Neural progenitor cell (in vitro differentiated cells): Measurements from ENCODE around the gene PCBP1. TPM values are rescaled to one million over a fixed set of nuclear protein-coding genes. Genes with fewer than 3 reads are reported as not detected.
A peak's percentile ranks its signal among the peaks of the same experiment; 100 is the strongest.

ENCODE experiments used
- DNase-seq: peaks from one replicate; pipeline ENCODE4 v3.0.0-alpha.2; 2016; ENCODE audit warnings: low spot score
- H2AFZ ChIP-seq: fragments of 200-600 bp; sonication (generic); replicated peaks from 2 replicates; pipeline ENCODE4 v1.6.1; 2016; ENCODE audit warnings: antibody characterized with exemption
- H3F3A ChIP-seq: fragments of 200-600 bp; sonication (generic); 2 replicates; pipeline ENCODE4 v1.6.1; 2016; ENCODE audit warnings: antibody characterized with exemption, low read depth
- H3K27ac ChIP-seq: fragments of 200-600 bp; sonication (generic); 2 replicates; pipeline ENCODE4 v1.5.1; 2016; ENCODE audit warnings: mild to moderate bottlenecking
- H3K27me3 ChIP-seq: fragments of 200-600 bp; sonication (generic); 2 replicates; pipeline ENCODE4 v1.6.1; 2016; ENCODE audit warnings: mild to moderate bottlenecking, moderate library complexity
- H3K36me3 ChIP-seq: fragments of 200-600 bp; sonication (generic); 2 replicates; pipeline ENCODE4 v1.5.1; 2016
- H3K4me1 ChIP-seq: fragments of 200-600 bp; sonication (generic); 2 replicates; pipeline ENCODE4 v1.6.1; 2016; ENCODE audit warnings: mixed run types
- H3K4me2 ChIP-seq: fragments of 200-600 bp; sonication (generic); 2 replicates; pipeline ENCODE4 v1.6.1; 2016
- H3K4me3 ChIP-seq: fragments of 200-600 bp; sonication (generic); 2 replicates; pipeline ENCODE4 v1.5.1; 2016
- H3K79me2 ChIP-seq: fragments of 200-600 bp; sonication (generic); 2 replicates; pipeline ENCODE4 v1.6.1; 2016; ENCODE audit warnings: low read depth
- H3K9ac ChIP-seq: fragments of 200-600 bp; sonication (generic); 2 replicates; pipeline ENCODE4 v1.6.1; 2016
- H3K9me3 ChIP-seq: fragments of 200-600 bp; sonication (generic); 2 replicates; pipeline ENCODE4 v1.5.1; 2016; ENCODE audit warnings: low read depth
- H4K20me1 ChIP-seq: fragments of 200-600 bp; sonication (generic); 2 replicates; pipeline ENCODE4 v1.6.1; 2016; ENCODE audit warnings: low read depth
- H3K27ac Mint-ChIP-seq: 3 replicates; pipeline ENCODE4 v1.8.0; 2021; ENCODE audit warnings: mixed read lengths
- H3K27me3 Mint-ChIP-seq: 2 replicates; pipeline ENCODE4 v1.8.0; 2022; ENCODE audit warnings: low read depth, mild to moderate bottlenecking, inconsistent platforms, moderate library complexity, mixed read lengths; ENCODE audit not compliant: insufficient read depth
- H3K36me3 Mint-ChIP-seq: 3 replicates; pipeline ENCODE4 v1.8.0; 2021; ENCODE audit warnings: mixed read lengths
- H3K4me1 Mint-ChIP-seq: 3 replicates; pipeline ENCODE4 v1.8.0; 2021; ENCODE audit warnings: mixed read lengths
- H3K4me3 Mint-ChIP-seq: 3 replicates; pipeline ENCODE4 v1.8.0; 2021; ENCODE audit warnings: mild to moderate bottlenecking, moderate library complexity, mixed read lengths
- H3K9me3 Mint-ChIP-seq: 3 replicates; pipeline ENCODE4 v1.8.0; 2020; ENCODE audit warnings: mixed read lengths
- EZH2 ChIP-seq: fragments of 200-600 bp; sonication (generic); IDR thresholded peaks from 2 replicates; pipeline ENCODE4 v1.6.1; 2017; ENCODE audit warnings: antibody characterized with exemption, mild to moderate bottlenecking, moderate library complexity
- EZH2phosphoT487 ChIP-seq: fragments of 200-600 bp; sonication (generic); IDR thresholded peaks from 2 replicates; pipeline ENCODE4 v1.6.1; 2017; ENCODE audit warnings: antibody characterized with exemption
- total RNA-seq: library from RNA; depleted of rRNA; stranded (reverse); fragments of >200 nt; gene quantifications from 2 replicates; pipeline ENCODE4 v1.2.3, GENCODE V29; 2015; ENCODE audit warnings: low replicate concordance
- TF ChIP-seq, protein P1 (sequence below): fragments of 200-600 bp; sonication (generic); IDR thresholded peaks from 2 replicates; pipeline ENCODE4 v1.5.1; 2017; ENCODE audit warnings: antibody characterized with exemption, mild to moderate bottlenecking

PCBP1 gene
- total RNA-seq, 1 donor from 2014 or later: 62.0 TPM

DNA sequence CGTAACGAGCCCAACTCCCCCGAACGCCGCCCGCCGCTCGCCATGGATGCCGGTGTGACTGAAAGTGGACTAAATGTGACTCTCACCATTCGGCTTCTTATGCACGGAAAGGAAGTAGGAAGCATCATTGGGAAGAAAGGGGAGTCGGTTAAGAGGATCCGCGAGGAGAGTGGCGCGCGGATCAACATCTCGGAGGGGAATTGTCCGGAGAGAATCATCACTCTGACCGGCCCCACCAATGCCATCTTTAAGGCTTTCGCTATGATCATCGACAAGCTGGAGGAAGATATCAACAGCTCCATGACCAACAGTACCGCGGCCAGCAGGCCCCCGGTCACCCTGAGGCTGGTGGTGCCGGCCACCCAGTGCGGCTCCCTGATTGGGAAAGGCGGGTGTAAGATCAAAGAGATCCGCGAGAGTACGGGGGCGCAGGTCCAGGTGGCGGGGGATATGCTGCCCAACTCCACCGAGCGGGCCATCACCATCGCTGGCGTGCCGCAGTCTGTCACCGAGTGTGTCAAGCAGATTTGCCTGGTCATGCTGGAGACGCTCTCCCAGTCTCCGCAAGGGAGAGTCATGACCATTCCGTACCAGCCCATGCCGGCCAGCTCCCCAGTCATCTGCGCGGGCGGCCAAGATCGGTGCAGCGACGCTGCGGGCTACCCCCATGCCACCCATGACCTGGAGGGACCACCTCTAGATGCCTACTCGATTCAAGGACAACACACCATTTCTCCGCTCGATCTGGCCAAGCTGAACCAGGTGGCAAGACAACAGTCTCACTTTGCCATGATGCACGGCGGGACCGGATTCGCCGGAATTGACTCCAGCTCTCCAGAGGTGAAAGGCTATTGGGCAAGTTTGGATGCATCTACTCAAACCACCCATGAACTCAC lies 673 bp downstream of the PCBP1 start:
- Mint-ChIP-seq H3K36me3 (peaks cover 25% of the 10 kb centered on the region), H3K4me1 (peaks cover 46% of the 10 kb centered on the region), H3K9me3 (no peaks in the 10 kb centered on the region), H3K27me3 (peaks cover 10% of the 10 kb centered on the region), H3K27ac (peak overlapping the region; percentile 100), H3K4me3 (peak overlapping the region; percentile 99)
- H3K9ac ChIP-seq: peak overlapping the region; percentile 90
- H3K27ac ChIP-seq: peak overlapping the region; percentile 94
- H3K36me3 ChIP-seq: no peaks in the 10 kb centered on the region
- DNase-seq: peak; percentile 67
- H3K4me3 ChIP-seq: peak overlapping the region; percentile 97
- TF ChIP-seq EZH2 (no peak), EZH2phosphoT487 (no peak)
- TF ChIP-seq, protein P1, sequence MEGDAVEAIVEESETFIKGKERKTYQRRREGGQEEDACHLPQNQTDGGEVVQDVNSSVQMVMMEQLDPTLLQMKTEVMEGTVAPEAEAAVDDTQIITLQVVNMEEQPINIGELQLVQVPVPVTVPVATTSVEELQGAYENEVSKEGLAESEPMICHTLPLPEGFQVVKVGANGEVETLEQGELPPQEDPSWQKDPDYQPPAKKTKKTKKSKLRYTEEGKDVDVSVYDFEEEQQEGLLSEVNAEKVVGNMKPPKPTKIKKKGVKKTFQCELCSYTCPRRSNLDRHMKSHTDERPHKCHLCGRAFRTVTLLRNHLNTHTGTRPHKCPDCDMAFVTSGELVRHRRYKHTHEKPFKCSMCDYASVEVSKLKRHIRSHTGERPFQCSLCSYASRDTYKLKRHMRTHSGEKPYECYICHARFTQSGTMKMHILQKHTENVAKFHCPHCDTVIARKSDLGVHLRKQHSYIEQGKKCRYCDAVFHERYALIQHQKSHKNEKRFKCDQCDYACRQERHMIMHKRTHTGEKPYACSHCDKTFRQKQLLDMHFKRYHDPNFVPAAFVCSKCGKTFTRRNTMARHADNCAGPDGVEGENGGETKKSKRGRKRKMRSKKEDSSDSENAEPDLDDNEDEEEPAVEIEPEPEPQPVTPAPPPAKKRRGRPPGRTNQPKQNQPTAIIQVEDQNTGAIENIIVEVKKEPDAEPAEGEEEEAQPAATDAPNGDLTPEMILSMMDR: no peak
- H2AFZ ChIP-seq: no peak overlapping the region
- peaks cover 48% of the 10 kb centered on the region for H3K79me2 ChIP-seq
- no peaks in the 10 kb centered on the region for H3K27me3 ChIP-seq
- H3K9me3 ChIP-seq: no peaks in the 10 kb centered on the region
- peak overlapping the region; percentile 94 for H3K4me2 ChIP-seq
- H3F3A ChIP-seq: peaks cover 73% of the 10 kb centered on the region
- H4K20me1 ChIP-seq: peaks cover 26% of the 10 kb centered on the region
- H3K4me1 ChIP-seq: peaks cover 30% of the 10 kb centered on the region

DNA sequence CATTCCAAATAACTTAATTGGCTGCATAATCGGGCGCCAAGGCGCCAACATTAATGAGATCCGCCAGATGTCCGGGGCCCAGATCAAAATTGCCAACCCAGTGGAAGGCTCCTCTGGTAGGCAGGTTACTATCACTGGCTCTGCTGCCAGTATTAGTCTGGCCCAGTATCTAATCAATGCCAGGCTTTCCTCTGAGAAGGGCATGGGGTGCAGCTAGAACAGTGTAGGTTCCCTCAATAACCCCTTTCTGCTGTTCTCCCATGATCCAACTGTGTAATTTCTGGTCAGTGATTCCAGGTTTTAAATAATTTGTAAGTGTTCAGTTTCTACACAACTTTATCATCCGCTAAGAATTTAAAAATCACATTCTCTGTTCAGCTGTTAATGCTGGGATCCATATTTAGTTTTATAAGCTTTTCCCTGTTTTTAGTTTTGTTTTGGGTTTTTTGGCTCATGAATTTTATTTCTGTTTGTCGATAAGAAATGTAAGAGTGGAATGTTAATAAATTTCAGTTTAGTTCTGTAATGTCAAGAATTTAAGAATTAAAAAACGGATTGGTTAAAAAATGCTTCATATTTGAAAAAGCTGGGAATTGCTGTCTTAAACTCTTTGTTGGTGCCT lies 1.4 kb downstream of the PCBP1 start:
- H3F3A ChIP-seq: peaks cover 73% of the 10 kb centered on the region
- peaks cover 12% of the 10 kb centered on the region for H3K27me3 Mint-ChIP-seq
- TF ChIP-seq EZH2phosphoT487 (no peak), EZH2 (no peak)
- TF ChIP-seq, protein P1: no peak
- peak overlapping the region; percentile 90 for H3K9ac ChIP-seq
- no peaks in the 10 kb centered on the region for H3K9me3 Mint-ChIP-seq
- H4K20me1 ChIP-seq: peaks cover 26% of the 10 kb centered on the region
- no peaks in the 10 kb centered on the region for H3K27me3 ChIP-seq
- H3K27ac ChIP-seq: peak overlapping the region; percentile 73
- peak overlapping the region; percentile 100 for H3K27ac Mint-ChIP-seq
- peaks cover 46% of the 10 kb centered on the region for H3K4me1 Mint-ChIP-seq
- H2AFZ ChIP-seq: no peak overlapping the region
- no peak for DNase-seq
- H3K4me3 ChIP-seq: peak overlapping the region; percentile 97
- H3K36me3 Mint-ChIP-seq: peaks cover 26% of the 10 kb centered on the region
- peaks cover 48% of the 10 kb centered on the region for H3K79me2 ChIP-seq
- H3K36me3 ChIP-seq: no peaks in the 10 kb centered on the region
- H3K4me3 Mint-ChIP-seq: peak overlapping the region; percentile 99
- peak overlapping the region; percentile 94 for H3K4me2 ChIP-seq
- H3K4me1 ChIP-seq: peaks cover 30% of the 10 kb centered on the region
- H3K9me3 ChIP-seq: no peaks in the 10 kb centered on the region

DNA sequence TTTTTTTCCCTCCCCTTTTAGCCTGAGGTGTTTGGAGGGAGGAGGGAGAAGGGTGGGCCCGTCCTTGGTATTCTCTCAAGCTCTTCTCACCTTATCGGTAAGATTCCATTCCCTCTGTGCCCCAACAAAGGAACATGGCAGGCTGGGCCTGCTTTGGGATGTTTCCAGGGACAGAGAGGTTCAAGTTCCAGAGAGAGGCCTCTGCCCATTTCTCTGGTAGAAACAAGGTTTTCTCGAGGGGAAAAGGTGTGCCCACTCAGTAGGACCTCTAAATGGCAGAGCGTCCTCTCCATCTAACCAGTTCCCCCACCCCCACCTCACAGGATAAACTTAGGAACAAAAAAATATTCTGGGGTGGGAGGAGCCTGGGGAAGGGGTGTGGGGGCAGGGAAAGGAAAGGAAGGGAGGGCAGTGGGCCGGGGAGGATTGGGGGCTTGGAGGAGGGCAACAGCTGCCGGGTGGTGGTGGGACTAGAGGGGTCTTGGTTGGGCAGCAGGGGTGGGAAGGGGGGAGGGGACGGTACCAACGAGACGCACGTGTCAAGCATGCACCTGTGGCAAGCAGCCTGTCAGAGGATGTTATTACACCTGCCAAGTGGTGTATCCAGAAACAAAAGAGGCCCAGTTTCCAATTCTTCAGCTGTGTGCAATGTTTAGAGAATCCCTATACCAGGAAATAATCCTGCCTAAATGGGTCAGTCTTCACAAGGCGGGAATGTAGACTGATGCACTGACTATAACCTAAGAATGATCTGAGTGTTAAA lies 2.1 kb downstream of the PCBP1 start:
- H3K9ac ChIP-seq: peak overlapping the region; percentile 90
- Mint-ChIP-seq H3K9me3 (no peaks in the 10 kb centered on the region), H3K4me3 (peak overlapping the region; percentile 99), H3K27me3 (peaks cover 12% of the 10 kb centered on the region), H3K27ac (peak overlapping the region; percentile 100), H3K4me1 (peaks cover 43% of the 10 kb centered on the region), H3K36me3 (peaks cover 26% of the 10 kb centered on the region)
- H3K27ac ChIP-seq: peak overlapping the region; percentile 73
- peak overlapping the region; percentile 94 for H3K4me2 ChIP-seq
- H3K27me3 ChIP-seq: no peaks in the 10 kb centered on the region
- peaks cover 42% of the 10 kb centered on the region for H3K79me2 ChIP-seq
- no peaks in the 10 kb centered on the region for H3K36me3 ChIP-seq
- H2AFZ ChIP-seq: no peak overlapping the region
- H3K9me3 ChIP-seq: no peaks in the 10 kb centered on the region
- TF ChIP-seq EZH2phosphoT487 (no peak), EZH2 (peak; percentile 34)
- TF ChIP-seq, protein P1: no peak
- peaks cover 30% of the 10 kb centered on the region for H3K4me1 ChIP-seq
- DNase-seq: peak; percentile 56
- peak overlapping the region; percentile 97 for H3K4me3 ChIP-seq
- peaks cover 26% of the 10 kb centered on the region for H4K20me1 ChIP-seq
- H3F3A ChIP-seq: peaks cover 70% of the 10 kb centered on the region
